Stimulated activated CD4-positive, alpha-beta T cell treated with anti-CD3 and anti-CD28 coated beads, Interleukin-2, amount 100 ng/mL, for 48 hours (primary cell): ENCODE measurements around the gene SLC4A2.

Experiments used
- DNase-seq, 2 donors: peaks; one replicate each; pipeline ENCODE4 v3.0.0-alpha.2; 2020

The SLC4A2 gene

GRCh38 chr7:151095828-151096475 lies 36.6 kb downstream of the SLC4A2 start:
- no peak for DNase-seq

DNA sequence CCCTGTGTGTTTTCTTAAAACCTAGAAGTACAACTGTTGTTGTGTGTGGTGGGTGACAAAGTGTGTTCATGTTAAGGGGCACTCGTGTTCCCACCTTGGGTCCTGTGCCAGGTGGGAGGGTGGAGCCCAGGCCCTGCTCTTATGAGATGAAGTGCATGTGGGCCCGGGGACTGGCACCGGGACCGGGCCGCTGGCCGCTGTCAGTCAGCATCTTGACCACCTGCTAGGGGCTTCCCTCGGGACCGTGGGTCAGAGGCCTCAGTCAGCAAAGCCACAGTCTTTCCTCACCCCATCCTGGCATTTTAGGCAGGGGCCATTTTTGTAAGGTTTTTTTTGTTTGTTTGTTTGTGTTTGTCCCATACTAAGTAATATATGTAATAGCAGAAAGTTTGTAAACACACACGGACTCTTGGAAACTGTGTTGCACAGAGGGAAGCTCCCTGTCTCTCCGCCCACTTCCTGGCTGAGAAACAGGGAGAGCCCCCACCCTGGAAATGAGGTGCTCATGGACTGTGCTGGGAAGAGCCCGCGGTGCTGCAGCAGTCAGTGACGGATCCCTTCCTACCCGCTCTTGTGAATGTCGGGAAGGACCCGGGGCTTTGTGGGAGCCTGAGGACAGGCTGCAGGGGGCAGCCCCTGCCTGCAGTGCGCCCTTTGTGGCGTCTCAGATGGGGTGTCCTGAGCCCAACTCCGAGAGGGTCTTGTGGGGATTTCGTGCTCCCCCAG lies 40.3 kb downstream of the SLC4A2 start:
- DNase-seq: no peak

DNA sequence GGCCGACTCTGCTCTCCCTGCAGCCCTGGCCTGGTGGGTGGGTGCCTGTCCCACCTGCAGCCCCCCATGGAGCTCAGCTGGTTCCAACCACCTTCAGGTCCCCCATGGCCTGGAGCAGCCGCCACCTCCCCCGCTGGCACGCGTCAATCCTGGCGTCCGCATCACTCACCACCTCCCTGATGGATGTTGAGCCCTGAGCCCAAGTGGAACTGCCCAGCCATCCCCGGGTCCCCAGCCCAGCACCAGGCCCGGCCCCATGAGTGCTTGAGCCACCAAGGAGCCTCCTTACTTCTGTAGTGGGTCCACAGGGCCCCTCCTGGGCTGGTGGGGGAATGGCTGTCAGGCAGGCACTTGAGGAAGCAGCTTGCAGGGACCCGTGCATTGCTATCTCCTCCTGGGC lies 41.5 kb downstream of the SLC4A2 start:
- no peak for DNase-seq

DNA sequence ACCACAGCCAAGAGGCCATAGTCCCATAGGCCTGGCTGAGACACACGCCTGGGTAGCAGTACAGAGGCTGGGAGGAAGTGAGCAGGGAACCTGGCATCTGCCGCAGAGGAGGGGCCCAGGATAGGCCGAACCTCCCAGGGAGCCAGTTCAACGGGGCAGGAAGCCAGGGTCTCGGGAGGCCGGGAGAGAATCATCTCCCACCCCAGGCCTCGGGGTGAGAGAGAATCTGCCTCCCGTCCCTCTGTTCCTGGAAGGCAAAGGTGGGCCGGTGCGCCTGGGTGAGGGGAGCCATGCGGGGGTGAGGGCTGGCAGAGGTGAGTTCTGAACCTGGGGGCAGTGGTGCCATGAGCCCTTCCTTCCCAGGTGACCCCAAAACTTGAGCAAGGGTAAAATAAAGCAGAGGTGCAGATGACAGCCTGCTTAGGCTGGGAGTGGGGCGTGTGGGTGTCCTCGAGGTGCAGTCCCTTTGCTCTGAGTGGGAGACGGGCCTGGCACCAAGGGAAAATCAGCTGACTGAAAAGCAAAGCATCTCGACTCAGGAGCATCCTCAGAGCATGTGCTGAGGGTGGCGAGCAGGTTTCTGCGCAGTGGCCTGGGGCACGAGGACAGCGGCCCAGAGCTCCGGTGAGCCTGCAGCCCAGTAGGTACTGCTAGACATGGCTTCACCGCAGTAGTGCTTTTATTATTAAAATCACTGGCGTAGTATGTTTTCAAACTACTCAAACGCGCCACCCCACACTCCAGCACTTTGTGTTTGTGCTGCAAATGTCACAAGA lies 42.4 kb downstream of the SLC4A2 start:
- no peak for DNase-seq

DNA sequence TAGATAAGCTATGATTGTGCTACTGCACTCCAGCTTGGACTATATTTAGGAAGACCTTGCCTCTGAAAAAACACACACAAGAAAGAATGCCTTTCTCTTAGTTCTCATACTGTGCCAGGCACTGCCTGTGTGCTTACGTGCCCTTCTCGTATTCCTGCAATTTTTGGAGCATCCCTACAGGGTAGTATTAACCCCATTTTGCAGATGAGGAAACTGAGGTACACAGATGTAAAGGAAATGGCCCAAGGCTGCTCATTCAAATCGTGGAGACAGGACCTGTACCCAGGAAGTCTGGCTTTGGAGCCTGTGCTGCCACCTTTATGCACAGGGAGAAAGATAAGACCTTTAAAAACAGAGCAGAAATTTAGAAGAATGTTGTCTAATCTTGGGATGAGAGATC lies 43.6 kb downstream of the SLC4A2 start:
- no peak for DNase-seq

- DNase-seq: no peak
Observed at GRCh38 chr7:151103973-151104372, 44.6 kb downstream of the SLC4A2 start.

DNA sequence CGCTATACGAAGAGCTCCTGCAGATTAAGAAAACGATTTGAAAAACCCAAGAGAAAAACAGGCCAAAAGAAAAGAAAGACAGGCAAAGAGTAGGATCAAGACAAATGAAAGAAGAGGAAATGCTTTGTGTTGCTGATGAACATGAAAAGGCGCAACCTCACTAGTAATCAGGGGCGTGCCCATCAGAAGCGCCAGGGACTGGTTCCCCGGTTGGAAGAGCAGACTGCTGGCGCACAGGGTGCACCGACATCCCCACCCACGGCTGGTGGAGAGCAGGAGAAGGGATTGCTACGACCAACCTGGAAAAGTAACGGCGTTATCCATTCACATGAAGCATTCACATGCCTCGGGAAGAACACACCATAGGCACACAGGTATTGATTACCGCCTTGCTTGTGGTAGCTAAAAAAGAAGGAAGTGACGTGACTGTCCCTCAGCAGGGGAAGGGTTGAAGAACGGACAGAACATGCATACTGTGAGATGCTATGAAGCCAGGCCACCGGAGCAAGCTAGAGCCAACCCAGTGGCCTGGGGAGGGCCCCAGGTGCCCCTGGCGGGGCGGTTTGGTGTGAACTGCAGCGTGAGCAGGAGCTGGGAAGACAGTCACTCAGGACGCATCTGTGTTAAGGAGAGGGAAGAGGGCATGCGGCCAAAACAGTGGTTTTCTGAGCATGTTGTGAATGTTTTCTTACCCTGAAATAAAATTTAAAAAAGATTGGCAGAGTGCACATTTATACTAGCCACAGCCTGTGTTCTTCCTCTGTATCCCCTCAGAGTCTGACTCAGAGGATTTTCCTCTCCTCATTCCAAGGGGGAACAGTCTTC lies 45.2 kb downstream of the SLC4A2 start:
- no peak for DNase-seq

GRCh38 chr7:151107882-151108281 lies 48.5 kb downstream of the SLC4A2 start:
- no peak for DNase-seq

GRCh38 chr7:151109094-151110048 lies 50.0 kb downstream of the SLC4A2 start:
- no peak for DNase-seq

DNA sequence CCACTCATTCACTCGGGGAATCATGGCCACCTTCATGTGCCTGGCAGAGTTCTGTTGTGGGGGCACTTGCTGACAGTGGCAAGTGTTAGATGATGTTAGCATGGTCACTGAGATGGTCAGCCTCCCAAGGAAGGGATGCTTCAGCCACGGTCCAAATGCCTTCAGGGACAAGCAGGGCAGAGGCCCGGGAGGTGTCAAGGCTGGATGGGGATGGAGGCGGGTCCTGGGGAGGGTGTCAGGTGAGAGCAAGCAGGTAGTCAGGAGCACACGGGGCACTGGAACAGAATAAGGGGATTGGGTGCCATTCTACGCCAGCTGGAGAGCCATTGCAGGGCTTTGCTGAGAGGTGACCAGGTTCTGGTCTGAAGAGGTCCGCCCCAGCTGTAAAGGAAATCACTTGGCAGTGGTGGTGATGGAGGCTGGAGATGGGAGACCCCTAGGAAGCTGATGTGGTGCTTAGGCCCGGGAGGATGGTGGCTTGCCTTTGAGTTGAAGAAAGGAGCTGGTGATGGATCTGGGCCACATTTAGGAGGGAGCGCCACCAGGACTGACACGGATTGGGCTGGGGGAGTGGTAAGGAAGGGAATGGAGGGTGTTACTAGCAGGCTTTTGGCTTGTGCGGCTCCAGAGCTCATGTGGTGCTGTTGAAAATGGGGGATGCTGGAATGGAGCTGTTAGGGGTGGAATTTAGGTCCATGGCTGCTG lies 51.0 kb downstream of the SLC4A2 start:
- no peak for DNase-seq

DNA sequence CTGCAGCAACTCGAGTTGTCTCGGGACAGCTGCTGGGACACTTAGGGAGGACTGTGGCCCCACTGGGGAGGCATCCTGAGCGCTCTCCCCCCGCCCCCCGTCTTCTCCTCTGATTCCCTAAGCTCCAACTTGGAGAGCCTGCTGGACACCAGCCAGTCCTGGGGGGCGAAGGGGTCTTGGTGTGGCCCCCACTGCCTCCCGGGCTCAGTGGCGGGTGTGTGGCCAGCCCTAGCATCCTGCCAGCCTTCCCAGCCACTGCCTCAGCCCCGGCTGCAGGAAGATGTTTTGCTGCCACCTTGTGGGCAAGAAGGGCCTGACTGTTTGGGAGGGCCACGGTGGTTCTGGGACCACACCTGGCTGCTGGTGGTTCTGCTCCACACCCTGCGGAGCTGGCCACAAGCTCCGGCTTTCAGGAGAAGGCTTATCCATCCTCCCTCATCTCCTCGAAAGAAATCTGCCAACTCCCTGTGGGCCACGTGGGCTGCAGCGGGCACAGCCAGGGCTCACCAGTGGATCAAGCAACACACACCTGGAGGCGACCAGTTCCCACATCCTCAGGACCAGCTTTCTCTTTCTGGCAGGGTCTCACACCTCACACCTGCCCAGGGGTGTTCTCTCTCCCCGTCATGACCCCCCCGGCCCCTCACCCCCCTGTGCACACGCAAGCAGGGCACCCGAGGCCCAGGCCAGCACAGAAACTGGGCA lies 51.7 kb downstream of the SLC4A2 start:
- peak; percentile 72 to 75 for DNase-seq

DNA sequence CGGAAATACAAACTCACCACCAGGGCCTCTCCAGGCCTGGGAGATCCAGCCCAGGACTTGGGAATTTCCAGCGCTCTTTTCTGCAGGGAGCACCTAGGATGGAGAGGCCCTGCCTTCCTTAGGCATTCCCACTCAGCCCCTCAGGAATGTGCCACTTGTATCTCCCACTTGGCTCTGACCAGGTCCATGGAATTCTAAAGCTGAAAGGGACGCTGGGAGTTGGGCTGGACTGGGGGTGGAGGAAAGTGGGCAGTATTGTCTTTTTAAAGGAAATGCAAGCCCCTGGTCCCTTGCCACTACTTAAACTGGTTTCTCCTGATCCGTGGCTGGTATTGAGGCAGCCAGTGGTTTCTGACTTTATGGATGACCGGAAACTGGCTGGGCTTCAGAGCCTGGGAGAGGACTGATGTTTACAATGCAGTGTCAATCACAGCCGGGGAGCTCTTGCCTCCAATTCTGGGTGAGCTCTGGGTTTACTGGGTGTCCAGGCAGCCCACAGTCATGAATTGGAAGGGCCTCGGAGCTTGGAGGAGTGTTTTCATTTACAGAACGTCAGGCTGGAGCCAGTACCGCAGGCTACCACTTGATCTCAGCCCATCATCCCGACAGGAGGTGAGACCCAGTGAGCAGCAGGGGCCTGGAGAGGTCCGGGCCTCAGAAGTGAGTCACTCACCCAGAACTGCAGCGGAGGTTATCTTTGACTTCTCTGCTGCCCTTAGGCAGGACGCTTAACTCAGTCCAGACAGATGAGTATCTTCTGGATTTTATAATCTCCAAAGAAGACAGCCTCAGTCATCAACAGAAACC lies 54.2 kb downstream of the SLC4A2 start:
- no peak for DNase-seq

- no peak for DNase-seq
Observed at GRCh38 chr7:151114151-151115090, 55.0 kb downstream of the SLC4A2 start.

DNA sequence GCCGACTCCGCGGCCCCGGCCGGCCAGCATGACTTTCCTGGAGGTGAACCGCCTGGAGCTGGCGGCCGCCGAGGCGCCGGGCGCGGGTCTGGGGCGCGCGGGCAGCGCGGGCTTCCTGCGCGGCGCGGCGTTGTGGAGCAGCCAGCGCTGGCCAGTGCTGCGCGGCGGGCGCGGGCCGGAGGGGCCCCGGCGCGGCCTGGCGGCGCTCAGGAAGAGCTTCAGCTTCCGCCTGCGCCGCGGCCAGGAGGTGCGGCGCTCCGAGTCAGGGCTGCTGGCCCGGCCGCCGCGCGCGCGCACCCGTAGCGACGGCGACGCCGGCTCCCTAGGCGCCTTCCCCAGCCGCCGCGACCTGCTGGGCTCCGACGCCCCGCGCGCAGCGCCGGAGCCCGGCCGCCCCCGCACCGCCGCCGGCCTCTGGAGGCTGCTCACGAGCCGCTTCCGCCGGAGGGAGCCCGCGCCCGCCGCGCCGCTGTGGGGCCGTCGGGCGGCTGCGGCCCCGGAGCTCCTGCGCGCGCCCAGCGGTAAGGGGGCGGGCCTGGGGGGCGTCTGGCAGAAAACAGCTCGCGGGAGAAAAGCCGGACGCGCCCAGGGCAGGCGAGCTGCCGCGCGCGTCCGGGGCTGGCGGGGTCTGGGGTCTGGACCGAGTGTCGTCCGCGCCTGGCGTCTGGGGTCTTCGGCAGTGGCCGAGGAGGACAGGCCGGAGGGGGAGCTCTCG lies 55.9 kb downstream of the SLC4A2 start:
- DNase-seq: peak in 1 of 2 donors; percentile 42

GRCh38 chr7:151115836-151116418 lies 56.5 kb downstream of the SLC4A2 start:
- DNase-seq: no peak

DNA sequence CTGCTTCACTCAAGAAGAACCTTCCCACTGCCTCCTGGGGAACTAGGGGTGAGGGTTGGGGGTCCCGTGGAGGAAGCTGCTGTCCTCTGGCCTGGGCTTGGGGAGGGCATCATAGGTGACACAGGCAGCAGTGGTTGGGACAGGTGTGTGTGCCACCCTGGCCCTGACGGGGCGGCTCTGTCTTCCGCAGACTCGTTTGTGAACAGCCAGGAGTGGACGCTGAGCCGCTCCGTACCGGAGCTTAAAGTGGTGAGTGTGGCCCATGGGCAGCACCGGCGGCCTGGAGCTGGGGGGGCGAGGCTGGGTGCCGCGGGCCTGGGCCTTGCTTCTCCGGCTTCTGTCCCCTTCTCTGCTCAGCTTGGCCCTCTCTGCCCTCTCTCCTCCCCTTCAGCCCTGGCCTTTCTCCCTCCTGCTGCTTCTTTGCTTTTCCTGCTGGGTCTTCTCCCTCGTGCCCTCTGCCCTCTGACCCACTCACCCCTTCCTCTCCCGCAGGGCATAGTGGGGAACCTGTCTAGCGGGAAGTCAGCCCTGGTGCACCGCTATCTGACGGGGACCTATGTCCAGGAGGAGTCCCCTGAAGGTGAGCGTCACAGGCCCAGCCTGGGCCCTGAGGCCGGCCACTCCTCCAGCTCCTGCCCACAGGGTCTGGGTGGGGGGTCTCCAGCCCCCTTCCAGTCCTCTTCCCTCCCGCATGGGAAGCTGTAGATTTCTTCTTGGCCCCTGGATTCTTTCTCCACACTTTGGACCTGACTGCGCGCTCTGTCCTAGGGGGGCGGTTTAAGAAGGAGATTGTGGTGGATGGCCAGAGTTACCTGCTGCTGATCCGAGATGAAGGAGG lies 57.4 kb downstream of the SLC4A2 start:
- no peak for DNase-seq
